ENCODE measurements around the gene ADCY2. TPM values are rescaled to one million over a fixed set of nuclear protein-coding genes. Genes with fewer than 3 reads are reported as not detected.

The ADCY2 gene
- total and polyA plus RNA-seq, 3 experiments from 2014 or later, result not detected

GRCh38 chr5:7398596-7399280 is 2.8 kb downstream of the ADCY2 start:
- H3K27me3 ChIP-seq (ENCODE audit: insufficient read depth, low read length, poor library complexity, severe bottlenecking), result peaks cover 4% of the 10 kb centered on the region
- ChIA-PET POLR2A (no interaction called here), CTCF (no interaction called here)
- H3K27ac ChIP-seq (ENCODE audit: low read depth, low read length), result no peak overlapping the region
- H3K4me1 Mint-ChIP-seq, result peaks cover 0 to 6% (median 4%) of the 10 kb centered on the region in 3 donors
- no peak overlapping the region for H3K4me3 ChIP-seq (ENCODE audit: low read length)
- no peaks in the 10 kb centered on the region for H3K9me3 ChIP-seq (ENCODE audit: low read length)
- no peaks in the 10 kb centered on the region for H3K4me1 ChIP-seq (ENCODE audit: insufficient read depth, low read length)
- no peaks in the 10 kb centered on the region for H3K36me3 ChIP-seq (ENCODE audit: insufficient read depth, low read length)
- no peak overlapping the region for H3K27ac Mint-ChIP-seq
- H3K36me3 Mint-ChIP-seq, result no peaks in the 10 kb centered on the region
- DNase-seq, result no peak
- H3K4me3 Mint-ChIP-seq, result no peak overlapping the region
- peaks cover 5 to 24% of the 10 kb centered on the region in 2 donors for H3K27me3 Mint-ChIP-seq
- peaks cover 0 to 9% (median 3%) of the 10 kb centered on the region in 5 donors for H3K9me3 Mint-ChIP-seq

- Histone ChIP-seq H3K4me3 (ENCODE audit: low read length) (no peak overlapping the region), H3K27ac (ENCODE audit: low read depth, low read length) (no peak overlapping the region), H3K9me3 (ENCODE audit: low read length) (no peaks in the 10 kb centered on the region), H3K36me3 (ENCODE audit: insufficient read depth, low read length) (no peaks in the 10 kb centered on the region), H3K4me1 (ENCODE audit: insufficient read depth, low read length) (no peaks in the 10 kb centered on the region), H3K27me3 (ENCODE audit: insufficient read depth, low read length, poor library complexity, severe bottlenecking) (no peaks in the 10 kb centered on the region)
- DNase-seq, result no peak
- Mint-ChIP-seq H3K4me3 (no peak overlapping the region), H3K9me3 (peaks cover 0 to 9% (median 0%) of the 10 kb centered on the region in 5 donors), H3K27ac (no peak overlapping the region), H3K4me1 (no peaks in the 10 kb centered on the region), H3K27me3 (no peaks in the 10 kb centered on the region), H3K36me3 (no peaks in the 10 kb centered on the region)
- ChIA-PET CTCF (no interaction called here), POLR2A (no interaction called here)
These were observed 9.3 kb downstream of the ADCY2 start for GRCh38 chr5:7405277-7405676.

GRCh38 chr5:7410936-7411511 is 15.1 kb downstream of the ADCY2 start:
- CTCF ChIA-PET, result no interaction called here
- H3K4me1 ChIP-seq (ENCODE audit: insufficient read depth, low read length), result no peaks in the 10 kb centered on the region
- no peaks in the 10 kb centered on the region for H3K4me1 Mint-ChIP-seq

GRCh38 chr5:7412409-7412808 is 16.5 kb downstream of the ADCY2 start:
- H3K9me3 ChIP-seq (ENCODE audit: low read length), result no peaks in the 10 kb centered on the region
- no peak overlapping the region for H3K27ac Mint-ChIP-seq
- H3K27me3 Mint-ChIP-seq, result peaks cover 0 to 3% of the 10 kb centered on the region in 2 donors
- no peak overlapping the region for H3K27ac ChIP-seq (ENCODE audit: low read depth, low read length)
- no peaks in the 10 kb centered on the region for H3K4me1 ChIP-seq (ENCODE audit: insufficient read depth, low read length)
- H3K4me1 Mint-ChIP-seq, result no peaks in the 10 kb centered on the region
- no peak overlapping the region for H3K4me3 ChIP-seq (ENCODE audit: low read length)
- POLR2A ChIA-PET, result no interaction called here
- H3K9me3 Mint-ChIP-seq, result peaks cover 0 to 10% (median 3%) of the 10 kb centered on the region in 5 donors
- H3K27me3 ChIP-seq (ENCODE audit: insufficient read depth, low read length, poor library complexity, severe bottlenecking), result no peaks in the 10 kb centered on the region
- no peaks in the 10 kb centered on the region for H3K36me3 Mint-ChIP-seq
- no peak for DNase-seq
- CTCF ChIA-PET, result no interaction called here
- no peaks in the 10 kb centered on the region for H3K36me3 ChIP-seq (ENCODE audit: insufficient read depth, low read length)
- no peak overlapping the region for H3K4me3 Mint-ChIP-seq

More at GRCh38 chr5:7410936-7411511, 15.1 kb downstream of the ADCY2 start:
- peaks cover 0 to 12% (median 0%) of the 10 kb centered on the region in 5 donors for H3K9me3 Mint-ChIP-seq
- H3K4me3 Mint-ChIP-seq, result no peak overlapping the region
- Histone ChIP-seq H3K27ac (ENCODE audit: low read depth, low read length) (no peak overlapping the region), H3K4me3 (ENCODE audit: low read length) (no peak overlapping the region), H3K36me3 (ENCODE audit: insufficient read depth, low read length) (no peaks in the 10 kb centered on the region), H3K9me3 (ENCODE audit: low read length) (no peaks in the 10 kb centered on the region), H3K27me3 (ENCODE audit: insufficient read depth, low read length, poor library complexity, severe bottlenecking) (no peaks in the 10 kb centered on the region)
- POLR2A ChIA-PET, result no interaction called here
- no peak overlapping the region for H3K27ac Mint-ChIP-seq
- no peaks in the 10 kb centered on the region for H3K27me3 Mint-ChIP-seq
- no peaks in the 10 kb centered on the region for H3K36me3 Mint-ChIP-seq
- DNase-seq, result no peak

- Mint-ChIP-seq H3K4me3 (no peak overlapping the region), H3K36me3 (no peaks in the 10 kb centered on the region), H3K9me3 (peaks cover 2 to 6% (median 3%) of the 10 kb centered on the region in 5 donors), H3K27me3 (peaks cover 0 to 9% of the 10 kb centered on the region in 2 donors), H3K27ac (no peak overlapping the region), H3K4me1 (no peaks in the 10 kb centered on the region)
- no peak for DNase-seq
- CTCF ChIA-PET, result no interaction called here
- POLR2A ChIA-PET, result no interaction called here
- no peaks in the 10 kb centered on the region for H3K36me3 ChIP-seq (ENCODE audit: insufficient read depth, low read length)
- H3K27ac ChIP-seq (ENCODE audit: low read depth, low read length), result no peak overlapping the region
- H3K27me3 ChIP-seq (ENCODE audit: insufficient read depth, low read length, poor library complexity, severe bottlenecking), result no peaks in the 10 kb centered on the region
- no peaks in the 10 kb centered on the region for H3K4me1 ChIP-seq (ENCODE audit: insufficient read depth, low read length)
- no peak overlapping the region for H3K4me3 ChIP-seq (ENCODE audit: low read length)
- no peaks in the 10 kb centered on the region for H3K9me3 ChIP-seq (ENCODE audit: low read length)
These were observed 19.2 kb downstream of the ADCY2 start for GRCh38 chr5:7415123-7415522.

GRCh38 chr5:7415587-7416535 is 19.9 kb downstream of the ADCY2 start:
- Mint-ChIP-seq H3K36me3 (no peaks in the 10 kb centered on the region), H3K27ac (no peak overlapping the region), H3K9me3 (peaks cover 2 to 6% (median 4%) of the 10 kb centered on the region in 5 donors), H3K4me3 (no peak overlapping the region), H3K27me3 (peaks cover 0 to 9% of the 10 kb centered on the region in 2 donors), H3K4me1 (no peaks in the 10 kb centered on the region)
- Histone ChIP-seq H3K9me3 (ENCODE audit: low read length) (no peaks in the 10 kb centered on the region), H3K36me3 (ENCODE audit: insufficient read depth, low read length) (no peaks in the 10 kb centered on the region), H3K4me3 (ENCODE audit: low read length) (no peak overlapping the region), H3K27ac (ENCODE audit: low read depth, low read length) (no peak overlapping the region), H3K27me3 (ENCODE audit: insufficient read depth, low read length, poor library complexity, severe bottlenecking) (no peaks in the 10 kb centered on the region), H3K4me1 (ENCODE audit: insufficient read depth, low read length) (no peaks in the 10 kb centered on the region)
- DNase-seq, result no peak
- POLR2A ChIA-PET, result no interaction called here
- CTCF ChIA-PET, result no interaction called here

GRCh38 chr5:7418276-7418675 is 22.3 kb downstream of the ADCY2 start:
- no peaks in the 10 kb centered on the region for H3K27me3 ChIP-seq (ENCODE audit: insufficient read depth, low read length, poor library complexity, severe bottlenecking)
- H3K9me3 ChIP-seq (ENCODE audit: low read length), result no peaks in the 10 kb centered on the region
- Mint-ChIP-seq H3K27me3 (peaks cover 0 to 9% of the 10 kb centered on the region in 2 donors), H3K36me3 (no peaks in the 10 kb centered on the region), H3K9me3 (peaks cover 2 to 7% (median 4%) of the 10 kb centered on the region in 5 donors), H3K27ac (no peak overlapping the region), H3K4me1 (no peaks in the 10 kb centered on the region), H3K4me3 (no peak overlapping the region)
- CTCF ChIA-PET, result no interaction called here
- H3K4me3 ChIP-seq (ENCODE audit: low read length), result no peak overlapping the region
- H3K27ac ChIP-seq (ENCODE audit: low read depth, low read length), result no peak overlapping the region
- no peaks in the 10 kb centered on the region for H3K4me1 ChIP-seq (ENCODE audit: insufficient read depth, low read length)
- DNase-seq, result no peak
- POLR2A ChIA-PET, result no interaction called here
- no peaks in the 10 kb centered on the region for H3K36me3 ChIP-seq (ENCODE audit: insufficient read depth, low read length)

GRCh38 chr5:7419367-7419766 is 23.4 kb downstream of the ADCY2 start:
- ChIA-PET POLR2A (no interaction called here), CTCF (no interaction called here)
- DNase-seq, result no peak
- no peak overlapping the region for H3K27ac ChIP-seq (ENCODE audit: low read depth, low read length)
- H3K4me3 ChIP-seq (ENCODE audit: low read length), result no peak overlapping the region
- H3K4me3 Mint-ChIP-seq, result no peak overlapping the region
- peaks cover 3 to 7% (median 4%) of the 10 kb centered on the region in 5 donors for H3K9me3 Mint-ChIP-seq
- no peak overlapping the region for H3K27ac Mint-ChIP-seq
- no peaks in the 10 kb centered on the region for H3K27me3 ChIP-seq (ENCODE audit: insufficient read depth, low read length, poor library complexity, severe bottlenecking)
- no peaks in the 10 kb centered on the region for H3K4me1 ChIP-seq (ENCODE audit: insufficient read depth, low read length)
- H3K36me3 ChIP-seq (ENCODE audit: insufficient read depth, low read length), result no peaks in the 10 kb centered on the region
- H3K27me3 Mint-ChIP-seq, result peaks cover 0 to 9% of the 10 kb centered on the region in 2 donors
- no peaks in the 10 kb centered on the region for H3K36me3 Mint-ChIP-seq
- H3K4me1 Mint-ChIP-seq, result no peaks in the 10 kb centered on the region
- no peaks in the 10 kb centered on the region for H3K9me3 ChIP-seq (ENCODE audit: low read length)
